Measurements from ENCODE around the gene INPP4A. TPM values are rescaled to one million over a fixed set of nuclear protein-coding genes. Genes with fewer than 3 reads are reported as not detected.

The INPP4A gene
- total RNA-seq, 1 experiment from 2014 or later, result 23.4 TPM

DNA sequence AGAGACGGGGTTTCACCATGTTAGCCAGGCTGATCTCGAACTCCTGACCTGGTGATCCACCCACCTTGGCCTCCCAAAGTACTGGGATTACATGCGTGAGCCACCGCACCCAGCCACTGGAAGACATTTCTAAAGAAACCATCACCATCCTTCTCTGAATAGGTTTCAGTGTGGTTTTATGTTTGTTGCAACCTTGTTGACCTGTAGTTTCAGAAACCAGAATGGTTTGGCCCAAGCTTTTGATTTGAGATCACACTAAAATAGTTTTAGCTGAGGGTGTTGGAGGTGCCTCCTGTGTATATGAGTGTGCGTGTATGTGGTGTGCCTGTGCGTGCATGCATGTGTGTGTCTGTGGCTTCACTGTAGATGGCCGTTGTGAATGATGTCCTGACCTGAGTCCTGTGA is 26.2 kb downstream of the INPP4A start:
- no peak overlapping the region for H3K4me3 ChIP-seq (ENCODE audit: low read length)
- H3K4me1 ChIP-seq (ENCODE audit: insufficient read depth, low read length), result peaks cover 17% of the 10 kb centered on the region
- no peaks in the 10 kb centered on the region for H3F3A ChIP-seq (ENCODE audit: low read length, unreplicated experiment)
- CTCF ChIA-PET, result no interaction called here
- H3K27me3 ChIP-seq (ENCODE audit: low read length), result no peaks in the 10 kb centered on the region
- H3K27ac ChIP-seq (ENCODE audit: low read length), result no peak overlapping the region
- TF ChIP-seq EZH2 (IDR thresholded peaks at IDR 0.05; ENCODE audit: low read length, unreplicated experiment), result no peak
- TF ChIP-seq EZH2phosphoT487 (IDR thresholded peaks at IDR 0.05; ENCODE audit: borderline replicate concordance, low read length), result no peak
- TF ChIP-seq CTCF (conservative IDR thresholded peaks at IDR 0.05; ENCODE audit: low read depth, low read length), result no peak
- peaks cover 68% of the 10 kb centered on the region for H3K79me2 ChIP-seq (ENCODE audit: low read length)
- H2AFZ ChIP-seq (ENCODE audit: low read length), result no peak overlapping the region
- H4K20me1 ChIP-seq (ENCODE audit: low read length), result no peaks in the 10 kb centered on the region
- intact Hi-C loops (cut with micrococcal nuclease), result no loop called here
- DNase-seq, result no peak
- H3K9me2 ChIP-seq (replicated peaks; ENCODE audit: low read length), result no peaks in the 10 kb centered on the region
- no peak overlapping the region for H3K4me2 ChIP-seq (ENCODE audit: low read length)
- no peaks in the 10 kb centered on the region for H3K9me3 ChIP-seq (ENCODE audit: low read length)
- no peak overlapping the region for H3K9ac ChIP-seq (ENCODE audit: low read length)
- ATAC-seq, result no peak
- POLR2A ChIA-PET (ENCODE audit: unreplicated experiment), result no interaction called here
- no TSS peak for BruUV-seq (replicated peaks)
- H3K36me3 ChIP-seq (ENCODE audit: low read depth, low read length), result no peaks in the 10 kb centered on the region

- BruUV-seq (replicated peaks), result no TSS peak
- no peak overlapping the region for H3K9ac ChIP-seq (ENCODE audit: low read length)
- ChIA-PET POLR2A (ENCODE audit: unreplicated experiment) (no interaction called here), CTCF (interaction anchor here (0.5 kb wide), 1 partner anchor 792 kb away, joined by 9 read pairs; no protein-coding TSS in a partner anchor)
- no peak overlapping the region for H3K27ac ChIP-seq (ENCODE audit: low read length)
- H3K4me2 ChIP-seq (ENCODE audit: low read length), result no peak overlapping the region
- H3K9me2 ChIP-seq (replicated peaks; ENCODE audit: low read length), result no peaks in the 10 kb centered on the region
- intact Hi-C loops (cut with micrococcal nuclease), result no loop called here
- no peaks in the 10 kb centered on the region for H3K27me3 ChIP-seq (ENCODE audit: low read length)
- peaks cover 66% of the 10 kb centered on the region for H3K79me2 ChIP-seq (ENCODE audit: low read length)
- TF ChIP-seq CTCF (conservative IDR thresholded peaks at IDR 0.05; ENCODE audit: low read depth, low read length) (no peak), EZH2 (IDR thresholded peaks at IDR 0.05; ENCODE audit: low read length, unreplicated experiment) (no peak), EZH2phosphoT487 (IDR thresholded peaks at IDR 0.05; ENCODE audit: borderline replicate concordance, low read length) (no peak)
- H3F3A ChIP-seq (ENCODE audit: low read length, unreplicated experiment), result no peaks in the 10 kb centered on the region
- H3K9me3 ChIP-seq (ENCODE audit: low read length), result no peaks in the 10 kb centered on the region
- H4K20me1 ChIP-seq (ENCODE audit: low read length), result no peaks in the 10 kb centered on the region
- no peaks in the 10 kb centered on the region for H3K36me3 ChIP-seq (ENCODE audit: low read depth, low read length)
- ATAC-seq (no peak), DNase-seq (no peak)
- no peak overlapping the region for H2AFZ ChIP-seq (ENCODE audit: low read length)
- peaks cover 17% of the 10 kb centered on the region for H3K4me1 ChIP-seq (ENCODE audit: insufficient read depth, low read length)
- no peak overlapping the region for H3K4me3 ChIP-seq (ENCODE audit: low read length)
These were observed 26.9 kb downstream of the INPP4A start for GRCh38 chr2:98471402-98472131.

DNA sequence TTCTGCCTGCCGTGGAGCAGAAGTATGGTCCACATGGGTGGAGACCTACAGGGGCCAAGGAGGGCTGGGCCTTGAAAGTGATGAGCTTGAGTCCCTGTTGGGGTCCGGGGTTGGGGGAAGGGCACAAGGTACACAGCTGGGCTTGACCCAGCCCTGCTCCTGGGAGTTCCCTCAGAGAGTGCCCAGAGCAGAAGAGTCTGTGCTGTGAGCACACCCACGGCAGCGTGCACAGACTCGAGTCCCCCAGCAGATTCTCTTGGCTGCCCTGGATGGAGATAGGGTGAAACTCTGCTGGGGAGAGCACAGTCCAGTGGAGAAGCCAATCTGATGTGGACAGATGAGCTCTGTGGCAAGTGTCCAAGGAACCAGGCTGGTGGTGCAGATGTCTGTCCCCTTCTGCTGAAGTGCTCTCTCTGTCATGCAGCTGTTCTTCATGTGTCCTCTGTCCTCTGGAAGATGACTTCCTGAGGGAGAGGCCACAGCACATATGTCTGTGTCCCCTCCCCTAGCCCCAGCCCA is 27.5 kb downstream of the INPP4A start:
- Histone ChIP-seq H3K4me2 (ENCODE audit: low read length) (no peak overlapping the region), H3K9ac (ENCODE audit: low read length) (no peak overlapping the region), H3K9me3 (ENCODE audit: low read length) (no peaks in the 10 kb centered on the region), H3K4me3 (ENCODE audit: low read length) (no peak overlapping the region), H3K36me3 (ENCODE audit: low read depth, low read length) (no peaks in the 10 kb centered on the region), H3K27me3 (ENCODE audit: low read length) (no peaks in the 10 kb centered on the region), H3F3A (ENCODE audit: low read length, unreplicated experiment) (no peaks in the 10 kb centered on the region), H3K79me2 (ENCODE audit: low read length) (peaks cover 66% of the 10 kb centered on the region), H3K27ac (ENCODE audit: low read length) (no peak overlapping the region), H4K20me1 (ENCODE audit: low read length) (no peaks in the 10 kb centered on the region), H2AFZ (ENCODE audit: low read length) (no peak overlapping the region), H3K9me2 (replicated peaks; ENCODE audit: low read length) (no peaks in the 10 kb centered on the region), H3K4me1 (ENCODE audit: insufficient read depth, low read length) (peaks cover 17% of the 10 kb centered on the region)
- intact Hi-C loops (cut with micrococcal nuclease), result no loop called here
- ChIA-PET POLR2A (ENCODE audit: unreplicated experiment) (no interaction called here), CTCF (interaction anchor here (0.5 kb wide), 1 partner anchor 792 kb away, joined by 9 read pairs; no protein-coding TSS in a partner anchor)
- DNase-seq (no peak), ATAC-seq (no peak)
- TF ChIP-seq CTCF (conservative IDR thresholded peaks at IDR 0.05; ENCODE audit: low read depth, low read length), result no peak
- TF ChIP-seq EZH2 (IDR thresholded peaks at IDR 0.05; ENCODE audit: low read length, unreplicated experiment), result no peak
- no peak for TF ChIP-seq EZH2phosphoT487 (IDR thresholded peaks at IDR 0.05; ENCODE audit: borderline replicate concordance, low read length)
- BruUV-seq (replicated peaks), result no TSS peak

Measured in PC-3 (cell line).